ENCODE data around the gene ELF1. TPM values are rescaled to one million over a fixed set of nuclear protein-coding genes. Genes with fewer than 3 reads are reported as not detected.

The ELF1 gene
- total and polyA plus RNA-seq, 2 donors (not counting 3 experiments of a cell fraction or from before 2014, with no cell fraction given), result 31.8 to 61.2 TPM

GRCh38 chr13:41002606-41003005 lies 16.5 kb downstream of the ELF1 start:
- Histone ChIP-seq H3K9me1 (replicated peaks; ENCODE audit: control insufficient read depth, extremely low read depth, insufficient read depth, low read length) (no peaks in the 10 kb centered on the region), H3K27ac (ENCODE audit: insufficient read depth, low read depth, low read length) (no peak overlapping the region), H3K4me2 (ENCODE audit: insufficient read depth, low read length) (no peak overlapping the region), H4K20me1 (replicated peaks; ENCODE audit: control insufficient read depth, extremely low read depth, insufficient read depth, low read length) (no peaks in the 10 kb centered on the region), H3K9me3 (replicated peaks; ENCODE audit: control insufficient read depth, insufficient read depth, low read length) (no peaks in the 10 kb centered on the region), H2AFZ (ENCODE audit: low read depth, low read length) (no peak overlapping the region), H3K27me3 (ENCODE audit: control insufficient read depth in 2 of 2, insufficient read depth in 2 of 2, low read length in 2 of 2) (no peaks in the 10 kb centered on the region), H3K79me2 (ENCODE audit: control insufficient read depth, insufficient read depth, low read length) (peaks cover 64% of the 10 kb centered on the region), H3K4me1 (ENCODE audit: control insufficient read depth, extremely low read depth, insufficient read depth, low read length) (peaks cover 16% of the 10 kb centered on the region), H3K9ac (replicated peaks; ENCODE audit: extremely low read depth, insufficient read depth, low read length) (no peak overlapping the region), H3K36me3 (ENCODE audit: control insufficient read depth in 2 of 2, extremely low read depth in 1 of 2, insufficient read depth in 2 of 2, low read length in 2 of 2) (no peaks in the 10 kb centered on the region), H3K4me3 (replicated peaks in 1 of 3; ENCODE audit: insufficient read depth in 1 of 3, low read depth in 1 of 3, low read length in 3 of 3) (no peak overlapping the region)
- BruUV-seq (replicated peaks), result no TSS peak
- POLR2A ChIA-PET, result no interaction called here
- DNase-seq (ENCODE audit: low read depth, low spot score), result no peak
- TF ChIP-seq EZH2 (IDR thresholded peaks at IDR 0.05; ENCODE audit: borderline replicate concordance, low read depth, low read length, severe bottlenecking) (no peak), MAX (IDR thresholded peaks at IDR 0.05; ENCODE audit: insufficient read depth, insufficient read length) (no peak), FOS (IDR thresholded peaks at IDR 0.05; ENCODE audit: borderline replicate concordance, insufficient read depth, low read length) (no peak)
- FAIRE-seq, result no peak
- dilution Hi-C loops (cut with MboI; ENCODE audit: extremely low pct_ligation_motif_present, low sequenced_read_pairs), result no loop called here
- intact Hi-C loops (cut with micrococcal nuclease), result no loop called here
- CTCF ChIA-PET, result interaction anchor here (1.2 to 1.6 kb wide), 4 partner anchors 10 to 106 kb away, joined by 3 to 6 read pairs (median 4); no protein-coding TSS in a partner anchor

- Histone ChIP-seq H2AFZ (ENCODE audit: low read depth, low read length) (no peak overlapping the region), H3K9me3 (replicated peaks; ENCODE audit: control insufficient read depth, insufficient read depth, low read length) (no peaks in the 10 kb centered on the region), H3K9me1 (replicated peaks; ENCODE audit: control insufficient read depth, extremely low read depth, insufficient read depth, low read length) (no peaks in the 10 kb centered on the region), H3K27me3 (ENCODE audit: control insufficient read depth in 2 of 2, insufficient read depth in 2 of 2, low read length in 2 of 2) (no peaks in the 10 kb centered on the region), H3K4me1 (ENCODE audit: control insufficient read depth, extremely low read depth, insufficient read depth, low read length) (peaks cover 16% of the 10 kb centered on the region), H3K9ac (replicated peaks; ENCODE audit: extremely low read depth, insufficient read depth, low read length) (no peak overlapping the region), H3K79me2 (ENCODE audit: control insufficient read depth, insufficient read depth, low read length) (peaks cover 58% of the 10 kb centered on the region), H3K4me2 (ENCODE audit: insufficient read depth, low read length) (no peak overlapping the region), H4K20me1 (replicated peaks; ENCODE audit: control insufficient read depth, extremely low read depth, insufficient read depth, low read length) (no peaks in the 10 kb centered on the region), H3K27ac (ENCODE audit: insufficient read depth, low read depth, low read length) (no peak overlapping the region), H3K36me3 (ENCODE audit: control insufficient read depth in 2 of 2, extremely low read depth in 1 of 2, insufficient read depth in 2 of 2, low read length in 2 of 2) (no peaks in the 10 kb centered on the region), H3K4me3 (replicated peaks in 1 of 3; ENCODE audit: insufficient read depth in 1 of 3, low read depth in 1 of 3, low read length in 3 of 3) (no peak overlapping the region)
- POLR2A ChIA-PET, result no interaction called here
- FAIRE-seq (no peak), DNase-seq (ENCODE audit: low read depth, low spot score) (no peak)
- intact Hi-C loops (cut with micrococcal nuclease), result no loop called here
- dilution Hi-C loops (cut with MboI; ENCODE audit: extremely low pct_ligation_motif_present, low sequenced_read_pairs), result no loop called here
- no TSS peak for BruUV-seq (replicated peaks)
- TF ChIP-seq GATA2 (IDR thresholded peaks at IDR 0.05; ENCODE audit: insufficient read depth, insufficient read length, low read depth, low read length), result no peak
- no peak for TF ChIP-seq POLR2AphosphoS5 (IDR thresholded peaks at IDR 0.05; ENCODE audit: insufficient read depth, low read depth, low read length)
- no peak for TF ChIP-seq MYC (IDR thresholded peaks at IDR 0.05; ENCODE audit: low read depth, low read length)
- no peak for TF ChIP-seq EZH2 (IDR thresholded peaks at IDR 0.05; ENCODE audit: borderline replicate concordance, low read depth, low read length, severe bottlenecking)
- TF ChIP-seq FOS (IDR thresholded peaks at IDR 0.05; ENCODE audit: borderline replicate concordance, insufficient read depth, low read length), result no peak
- TF ChIP-seq JUN (IDR thresholded peaks at IDR 0.05; ENCODE audit: borderline replicate concordance, insufficient read depth, insufficient read length, low read depth), result no peak
- no peak for TF ChIP-seq POLR2A (IDR thresholded peaks at IDR 0.05; ENCODE audit: low read depth, low read length)
- no peak for TF ChIP-seq MAX (IDR thresholded peaks at IDR 0.05; ENCODE audit: insufficient read depth, insufficient read length)
- no peak for TF ChIP-seq CTCF (IDR thresholded peaks at IDR 0.05; ENCODE audit: extremely low read depth in 1 of 2, insufficient read depth in 1 of 2, low read depth in 1 of 2, low read length in 2 of 2)
- CTCF ChIA-PET, result no interaction called here
Measured at GRCh38 chr13:41001695-41002094, 17.4 kb downstream of the ELF1 start.
